Measurements from ENCODE around the gene COX4I1. TPM values are rescaled to one million over a fixed set of nuclear protein-coding genes. Genes with fewer than 3 reads are reported as not detected.

COX4I1 gene
- total RNA-seq, 1 donor from 2014 or later, result 459 TPM

- Histone ChIP-seq H3K4me3 (ENCODE audit: insufficient read depth, low read depth, low read length) (no peak overlapping the region), H3K9ac (ENCODE audit: low read length) (no peak overlapping the region), H3K4me1 (ENCODE audit: insufficient read depth, low read length) (no peaks in the 10 kb centered on the region), H3K79me2 (ENCODE audit: insufficient read depth, low read length) (peaks cover 92% of the 10 kb centered on the region), H3K36me3 (ENCODE audit: insufficient read depth, low read length) (peaks cover 32% of the 10 kb centered on the region), H3K4me2 (ENCODE audit: low read length) (no peak overlapping the region), H4K20me1 (ENCODE audit: insufficient read depth, low read length) (peaks cover 92% of the 10 kb centered on the region), H3K27me3 (ENCODE audit: insufficient read depth, low read length) (no peaks in the 10 kb centered on the region), H3K27ac (ENCODE audit: low read depth, low read length) (no peak overlapping the region), H2AFZ (ENCODE audit: low read depth, low read length) (no peak overlapping the region), H3K9me3 (ENCODE audit: insufficient read depth, low read depth, low read length) (no peaks in the 10 kb centered on the region)
- H3K4me3 Mint-ChIP-seq (ENCODE audit: unreplicated experiment), result no peak overlapping the region
- H3K27me3 Mint-ChIP-seq (ENCODE audit: low read depth, unreplicated experiment), result no peaks in the 10 kb centered on the region
- DNase-seq (ENCODE audit: low read depth), result no peak
- no peak for TF ChIP-seq CTCF (IDR thresholded peaks at IDR 0.05; ENCODE audit: insufficient read depth, low read depth, low read length)
- TF ChIP-seq EZH2 (IDR thresholded peaks at IDR 0.05; ENCODE audit: insufficient read depth, low read length), result no peak
- peaks cover 2% of the 10 kb centered on the region for H3K4me1 Mint-ChIP-seq (ENCODE audit: low read depth, unreplicated experiment)
- H3K27ac Mint-ChIP-seq (ENCODE audit: unreplicated experiment), result no peak overlapping the region
- FAIRE-seq, result no peak
- H3K36me3 Mint-ChIP-seq (ENCODE audit: low read depth, unreplicated experiment), result peaks cover 19% of the 10 kb centered on the region
- no peaks in the 10 kb centered on the region for H3K9me3 Mint-ChIP-seq (ENCODE audit: unreplicated experiment)
Observed at GRCh38 chr16:85788819-85789218, 10.7 kb upstream of the COX4I1 start.

- H3K79me2 ChIP-seq (ENCODE audit: insufficient read depth, low read length), result peaks cover 95% of the 10 kb centered on the region
- DNase-seq (ENCODE audit: low read depth), result no peak
- H3K4me2 ChIP-seq (ENCODE audit: low read length), result no peak overlapping the region
- Mint-ChIP-seq H3K27ac (ENCODE audit: unreplicated experiment) (no peak overlapping the region), H3K36me3 (ENCODE audit: low read depth, unreplicated experiment) (peaks cover 19% of the 10 kb centered on the region), H3K4me1 (ENCODE audit: low read depth, unreplicated experiment) (peaks cover 8% of the 10 kb centered on the region), H3K4me3 (ENCODE audit: unreplicated experiment) (no peak overlapping the region), H3K27me3 (ENCODE audit: low read depth, unreplicated experiment) (no peaks in the 10 kb centered on the region), H3K9me3 (ENCODE audit: unreplicated experiment) (no peaks in the 10 kb centered on the region)
- no peak overlapping the region for H3K9ac ChIP-seq (ENCODE audit: low read length)
- H3K4me1 ChIP-seq (ENCODE audit: insufficient read depth, low read length), result no peaks in the 10 kb centered on the region
- no peaks in the 10 kb centered on the region for H3K9me3 ChIP-seq (ENCODE audit: insufficient read depth, low read depth, low read length)
- no peak overlapping the region for H2AFZ ChIP-seq (ENCODE audit: low read depth, low read length)
- no peak for TF ChIP-seq CTCF (IDR thresholded peaks at IDR 0.05; ENCODE audit: insufficient read depth, low read depth, low read length)
- TF ChIP-seq EZH2 (IDR thresholded peaks at IDR 0.05; ENCODE audit: insufficient read depth, low read length), result no peak
- H3K27me3 ChIP-seq (ENCODE audit: insufficient read depth, low read length), result no peaks in the 10 kb centered on the region
- no peak overlapping the region for H3K27ac ChIP-seq (ENCODE audit: low read depth, low read length)
- peaks cover 32% of the 10 kb centered on the region for H3K36me3 ChIP-seq (ENCODE audit: insufficient read depth, low read length)
- peaks cover 96% of the 10 kb centered on the region for H4K20me1 ChIP-seq (ENCODE audit: insufficient read depth, low read length)
- H3K4me3 ChIP-seq (ENCODE audit: insufficient read depth, low read depth, low read length), result no peak overlapping the region
- FAIRE-seq, result no peak
Observed at GRCh38 chr16:85789773-85790172, 9.7 kb upstream of the COX4I1 start.

DNA sequence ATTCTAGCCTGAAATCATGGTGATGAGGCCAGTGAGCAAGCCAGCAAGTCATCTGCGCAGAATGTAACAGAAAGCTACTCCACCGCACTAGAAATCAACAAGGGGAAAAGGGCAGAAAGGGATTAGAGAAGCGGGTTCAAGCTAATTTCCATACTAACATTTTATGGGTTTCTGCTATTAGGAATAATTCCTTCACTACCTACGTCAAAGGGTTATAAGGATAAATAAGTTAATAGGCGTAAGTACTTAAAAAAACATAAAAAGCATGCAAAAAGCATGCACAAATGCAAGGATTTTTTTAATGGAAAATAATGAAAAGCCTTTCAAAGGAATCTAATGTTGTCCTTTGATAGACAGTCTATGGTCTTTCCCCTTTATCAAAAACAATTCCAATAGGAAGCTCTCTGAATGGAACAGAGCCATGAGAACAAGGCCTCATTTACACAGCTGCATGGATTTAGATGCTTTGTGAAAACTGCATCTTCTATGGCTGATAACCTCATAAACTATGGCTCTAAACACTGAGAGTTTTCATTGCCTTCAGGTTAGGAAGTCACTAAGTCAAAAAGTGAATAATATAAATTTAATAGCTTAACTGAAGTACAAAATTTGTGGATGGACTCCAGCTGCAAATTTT lies 5.7 kb upstream of the COX4I1 start:
- Histone ChIP-seq H3K36me3 (ENCODE audit: insufficient read depth, low read length) (peaks cover 19% of the 10 kb centered on the region), H3K4me3 (ENCODE audit: insufficient read depth, low read depth, low read length) (no peak overlapping the region), H3K27me3 (ENCODE audit: insufficient read depth, low read length) (no peaks in the 10 kb centered on the region), H2AFZ (ENCODE audit: low read depth, low read length) (no peak overlapping the region), H4K20me1 (ENCODE audit: insufficient read depth, low read length) (peaks cover 96% of the 10 kb centered on the region), H3K4me1 (ENCODE audit: insufficient read depth, low read length) (peaks cover 7% of the 10 kb centered on the region), H3K9me3 (ENCODE audit: insufficient read depth, low read depth, low read length) (no peaks in the 10 kb centered on the region), H3K27ac (ENCODE audit: low read depth, low read length) (no peak overlapping the region), H3K9ac (ENCODE audit: low read length) (no peak overlapping the region), H3K79me2 (ENCODE audit: insufficient read depth, low read length) (peaks cover 98% of the 10 kb centered on the region), H3K4me2 (ENCODE audit: low read length) (no peak overlapping the region)
- DNase-seq (ENCODE audit: low read depth), result no peak
- FAIRE-seq, result no peak
- H3K9me3 Mint-ChIP-seq (ENCODE audit: unreplicated experiment), result no peaks in the 10 kb centered on the region
- TF ChIP-seq EZH2 (IDR thresholded peaks at IDR 0.05; ENCODE audit: insufficient read depth, low read length) (no peak), CTCF (IDR thresholded peaks at IDR 0.05; ENCODE audit: insufficient read depth, low read depth, low read length) (no peak)
- peaks cover 14% of the 10 kb centered on the region for H3K4me1 Mint-ChIP-seq (ENCODE audit: low read depth, unreplicated experiment)
- H3K4me3 Mint-ChIP-seq (ENCODE audit: unreplicated experiment), result no peak overlapping the region
- H3K36me3 Mint-ChIP-seq (ENCODE audit: low read depth, unreplicated experiment), result peaks cover 21% of the 10 kb centered on the region
- no peaks in the 10 kb centered on the region for H3K27me3 Mint-ChIP-seq (ENCODE audit: low read depth, unreplicated experiment)
- no peak overlapping the region for H3K27ac Mint-ChIP-seq (ENCODE audit: unreplicated experiment)

All from astrocyte (in vitro differentiated cells and primary cell).